HEK293 (cell line): ENCODE results near the gene S100A16.
A peak's percentile ranks its signal among the peaks of the same experiment; 100 is the strongest.

Source experiments
- KLF10 ChIP-seq: fragments of 450-650 bp; IDR thresholded peaks from 2 replicates; pipeline ENCODE4 v1.5.1; 2018; ENCODE audit warnings: missing biosample characterization, mild to moderate bottlenecking, missing genetic modification characterization
- KLF9 ChIP-seq: fragments of 450-650 bp; formaldehyde crosslinking; IDR thresholded peaks from 2 replicates; pipeline ENCODE4 v1.5.1; 2016; ENCODE audit warnings: missing biosample characterization, missing genetic modification characterization, low read depth
- SETDB1 ChIP-seq: IDR thresholded peaks from one replicate; pipeline ENCODE4 v1.6.1; 2017; ENCODE audit warnings: mild to moderate bottlenecking, low read length, moderate library complexity, mixed read lengths; ENCODE audit not compliant: insufficient read length
- SP2 ChIP-seq: fragments of 450-650 bp; formaldehyde crosslinking; IDR thresholded peaks from 2 replicates; pipeline ENCODE4 v1.5.1; 2016; ENCODE audit warnings: missing biosample characterization, missing genetic modification characterization
- ZFP69B ChIP-seq: fragments of 450-650 bp; formaldehyde crosslinking; IDR thresholded peaks from 2 replicates; pipeline ENCODE4 v1.5.1; 2016; ENCODE audit warnings: missing biosample characterization, missing genetic modification characterization
- ZNF132 ChIP-seq: fragments of 450-650 bp; formaldehyde crosslinking; IDR thresholded peaks from 2 replicates; pipeline ENCODE4 v1.5.1; 2017; ENCODE audit warnings: missing biosample characterization, missing genetic modification characterization, borderline replicate concordance
- ZNF16 ChIP-seq: fragments of 450-650 bp; formaldehyde crosslinking; IDR thresholded peaks from 2 replicates; pipeline ENCODE4 v1.5.1; 2016; ENCODE audit warnings: low read depth, missing biosample characterization, missing genetic modification characterization
- ZNF184 ChIP-seq: fragments of 450-650 bp; IDR thresholded peaks from 2 replicates; pipeline ENCODE4 v1.5.1; 2018; ENCODE audit warnings: missing biosample characterization, mild to moderate bottlenecking, missing genetic modification characterization
- ZNF214 ChIP-seq: fragments of 450-650 bp; formaldehyde crosslinking; IDR thresholded peaks from 2 replicates; pipeline ENCODE4 v1.5.1; 2017; ENCODE audit warnings: missing biosample characterization, mild to moderate bottlenecking, missing genetic modification characterization, borderline replicate concordance
- ZNF302 ChIP-seq: fragments of 450-650 bp; formaldehyde crosslinking; IDR thresholded peaks from 2 replicates; pipeline ENCODE4 v1.5.1; 2016; ENCODE audit warnings: missing biosample characterization, missing genetic modification characterization, low read depth
- ZNF416 ChIP-seq: fragments of 450-650 bp; formaldehyde crosslinking; IDR thresholded peaks from 2 replicates; pipeline ENCODE4 v1.5.1; 2016; ENCODE audit warnings: missing biosample characterization, missing genetic modification characterization
- ZNF473 ChIP-seq: fragments of 450-650 bp; formaldehyde crosslinking; IDR thresholded peaks from 2 replicates; pipeline ENCODE4 v1.5.1; 2017; ENCODE audit warnings: missing biosample characterization, missing genetic modification characterization
- ZNF48 ChIP-seq: fragments of 450-650 bp; formaldehyde crosslinking; IDR thresholded peaks from 2 replicates; pipeline ENCODE4 v1.5.1; 2016; ENCODE audit warnings: missing biosample characterization, missing genetic modification characterization
- ZNF521 ChIP-seq: fragments of 450-650 bp; formaldehyde crosslinking; IDR thresholded peaks from 2 replicates; pipeline ENCODE4 v1.5.1; 2017; ENCODE audit warnings: missing biosample characterization, mild to moderate bottlenecking, missing genetic modification characterization
- ZNF530 ChIP-seq: fragments of 450-650 bp; formaldehyde crosslinking; IDR thresholded peaks from 2 replicates; pipeline ENCODE4 v1.5.1; 2016; ENCODE audit warnings: low read depth, missing biosample characterization, missing genetic modification characterization
- ZNF544 ChIP-seq: fragments of 450-650 bp; formaldehyde crosslinking; IDR thresholded peaks from 2 replicates; pipeline ENCODE4 v1.5.0; 2017; ENCODE audit warnings: missing biosample characterization, missing genetic modification characterization
- ZNF549 ChIP-seq: fragments of 450-650 bp; IDR thresholded peaks from 2 replicates; pipeline ENCODE4 v1.5.1; 2018; ENCODE audit warnings: missing biosample characterization, missing genetic modification characterization, mild to moderate bottlenecking, inconsistent platforms, moderate library complexity
- ZNF560 ChIP-seq: fragments of 450-650 bp; formaldehyde crosslinking; IDR thresholded peaks from 2 replicates; pipeline ENCODE4 v1.5.1; 2017; ENCODE audit warnings: missing biosample characterization, missing genetic modification characterization, borderline replicate concordance
- ZNF571 ChIP-seq: fragments of 450-650 bp; formaldehyde crosslinking; IDR thresholded peaks from 2 replicates; pipeline ENCODE4 v1.5.0; 2017; ENCODE audit warnings: missing biosample characterization, missing genetic modification characterization
- ZNF600 ChIP-seq: fragments of 450-650 bp; formaldehyde crosslinking; IDR thresholded peaks from 2 replicates; pipeline ENCODE4 v1.5.1; 2016; ENCODE audit warnings: missing biosample characterization, missing genetic modification characterization
- ZNF660 ChIP-seq: fragments of 450-650 bp; IDR thresholded peaks from 2 replicates; pipeline ENCODE4 v1.5.1; 2018; ENCODE audit warnings: missing biosample characterization, mild to moderate bottlenecking, missing genetic modification characterization
- ZNF768 ChIP-seq: fragments of 450-650 bp; formaldehyde crosslinking; IDR thresholded peaks from 2 replicates; pipeline ENCODE4 v1.5.1; 2018; ENCODE audit warnings: missing biosample characterization, mild to moderate bottlenecking, missing genetic modification characterization
- TF ChIP-seq, protein P1 (sequence below): fragments of 450-650 bp; formaldehyde crosslinking; IDR thresholded peaks from 2 replicates; pipeline ENCODE4 v1.5.1; 2016; ENCODE audit warnings: missing biosample characterization, missing genetic modification characterization
- TF ChIP-seq, protein P2 (sequence below): fragments of 450-650 bp; formaldehyde crosslinking; conservative IDR thresholded peaks from 2 replicates; pipeline ENCODE4 v1.5.1; 2016; ENCODE audit warnings: low read depth, missing biosample characterization, missing genetic modification characterization
- TF ChIP-seq, protein P3 (sequence below): fragments of 450-650 bp; formaldehyde crosslinking; IDR thresholded peaks from 2 replicates; pipeline ENCODE4 v1.5.1; 2017; ENCODE audit warnings: missing biosample characterization, missing genetic modification characterization
- TF ChIP-seq, protein P4 (sequence below): fragments of 450-650 bp; formaldehyde crosslinking; IDR thresholded peaks from 2 replicates; pipeline ENCODE4 v1.5.1; 2016; ENCODE audit warnings: missing biosample characterization, missing genetic modification characterization
- TF ChIP-seq, protein P5 (sequence below): fragments of 450-650 bp; formaldehyde crosslinking; IDR thresholded peaks from 2 replicates; pipeline ENCODE4 v1.5.1; 2017; ENCODE audit warnings: missing biosample characterization, missing genetic modification characterization

The S100A16 gene

DNA sequence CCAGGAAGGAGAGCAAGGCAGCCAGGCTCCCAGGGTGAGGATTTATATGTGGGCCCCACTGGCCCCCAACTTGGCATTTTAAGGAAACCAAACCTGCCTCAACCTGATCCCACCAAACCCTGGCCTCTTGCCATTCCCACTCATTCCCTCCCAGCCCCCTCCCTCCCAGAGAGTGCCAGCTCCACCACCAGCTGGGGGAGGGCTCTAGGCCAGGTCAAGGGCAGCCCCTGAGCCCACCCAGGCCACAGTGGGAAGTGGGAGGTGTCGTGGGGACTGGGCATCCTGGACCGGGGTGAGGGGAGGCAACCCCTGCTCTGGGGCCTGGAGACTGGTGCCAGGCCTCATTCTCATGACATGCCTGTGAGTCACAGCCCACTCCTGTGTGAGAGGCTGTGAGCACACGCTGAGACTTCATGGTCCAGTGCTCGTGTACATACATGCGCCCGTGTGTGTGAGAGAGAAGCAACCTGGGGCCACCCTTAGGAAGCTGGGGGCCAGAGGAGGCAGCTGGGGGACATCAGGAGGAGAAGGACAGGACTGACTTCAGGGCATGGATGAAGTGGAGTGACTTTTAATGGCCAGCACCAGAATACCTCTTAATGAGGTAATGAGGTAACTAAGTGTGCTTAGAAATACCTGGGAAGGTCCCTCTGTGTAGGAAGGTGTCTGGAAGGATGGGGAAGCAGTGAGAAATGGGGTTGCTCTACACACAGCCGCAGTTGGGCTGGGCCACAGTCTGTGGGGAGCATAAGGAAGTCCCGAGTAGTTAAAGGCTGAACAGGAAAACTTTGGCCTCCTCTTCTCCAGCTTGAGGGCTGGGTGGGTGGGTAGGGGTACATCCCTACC lies 47.2 kb downstream of the S100A16 start, which contains the start of gene S100A2 (continued):
- TF ChIP-seq SETDB1 (no peak), ZNF549 (tag by site-specific recombination) (no peak), ZNF214 (tag by site-specific recombination) (no peak), ZNF416 (tag by site-specific recombination) (no peak), KLF10 (tag by site-specific recombination) (no peak), ZNF521 (no peak), ZNF600 (tag by site-specific recombination) (peak; percentile 31; the same call in 1 of the 2 replicates), ZNF571 (tag by site-specific recombination) (no peak), ZFP69B (tag by site-specific recombination) (peak; percentile 99), ZNF48 (tag by site-specific recombination) (no peak), ZNF560 (tag by site-specific recombination) (no peak), ZNF768 (no peak), ZNF473 (tag by site-specific recombination) (no peak), ZNF16 (no peak), ZNF184 (no peak), ZNF132 (tag by site-specific recombination) (no peak), ZNF302 (tag by site-specific recombination) (no peak), ZNF660 (tag by site-specific recombination) (peak; percentile 27), KLF9 (tag by site-specific recombination) (0 out of 2 replicates have a peak, but pooled peaks have one; percentile 17), ZNF544 (tag by site-specific recombination) (no peak), ZNF530 (tag by site-specific recombination) (no peak), SP2 (tag by site-specific recombination) (peak; percentile 37)
- TF ChIP-seq, protein P1, sequence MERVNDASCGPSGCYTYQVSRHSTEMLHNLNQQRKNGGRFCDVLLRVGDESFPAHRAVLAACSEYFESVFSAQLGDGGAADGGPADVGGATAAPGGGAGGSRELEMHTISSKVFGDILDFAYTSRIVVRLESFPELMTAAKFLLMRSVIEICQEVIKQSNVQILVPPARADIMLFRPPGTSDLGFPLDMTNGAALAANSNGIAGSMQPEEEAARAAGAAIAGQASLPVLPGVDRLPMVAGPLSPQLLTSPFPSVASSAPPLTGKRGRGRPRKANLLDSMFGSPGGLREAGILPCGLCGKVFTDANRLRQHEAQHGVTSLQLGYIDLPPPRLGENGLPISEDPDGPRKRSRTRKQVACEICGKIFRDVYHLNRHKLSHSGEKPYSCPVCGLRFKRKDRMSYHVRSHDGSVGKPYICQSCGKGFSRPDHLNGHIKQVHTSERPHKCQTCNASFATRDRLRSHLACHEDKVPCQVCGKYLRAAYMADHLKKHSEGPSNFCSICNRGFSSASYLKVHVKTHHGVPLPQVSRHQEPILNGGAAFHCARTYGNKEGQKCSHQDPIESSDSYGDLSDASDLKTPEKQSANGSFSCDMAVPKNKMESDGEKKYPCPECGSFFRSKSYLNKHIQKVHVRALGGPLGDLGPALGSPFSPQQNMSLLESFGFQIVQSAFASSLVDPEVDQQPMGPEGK (tag by site-specific recombination), result peak; percentile 78
- TF ChIP-seq, protein P2, sequence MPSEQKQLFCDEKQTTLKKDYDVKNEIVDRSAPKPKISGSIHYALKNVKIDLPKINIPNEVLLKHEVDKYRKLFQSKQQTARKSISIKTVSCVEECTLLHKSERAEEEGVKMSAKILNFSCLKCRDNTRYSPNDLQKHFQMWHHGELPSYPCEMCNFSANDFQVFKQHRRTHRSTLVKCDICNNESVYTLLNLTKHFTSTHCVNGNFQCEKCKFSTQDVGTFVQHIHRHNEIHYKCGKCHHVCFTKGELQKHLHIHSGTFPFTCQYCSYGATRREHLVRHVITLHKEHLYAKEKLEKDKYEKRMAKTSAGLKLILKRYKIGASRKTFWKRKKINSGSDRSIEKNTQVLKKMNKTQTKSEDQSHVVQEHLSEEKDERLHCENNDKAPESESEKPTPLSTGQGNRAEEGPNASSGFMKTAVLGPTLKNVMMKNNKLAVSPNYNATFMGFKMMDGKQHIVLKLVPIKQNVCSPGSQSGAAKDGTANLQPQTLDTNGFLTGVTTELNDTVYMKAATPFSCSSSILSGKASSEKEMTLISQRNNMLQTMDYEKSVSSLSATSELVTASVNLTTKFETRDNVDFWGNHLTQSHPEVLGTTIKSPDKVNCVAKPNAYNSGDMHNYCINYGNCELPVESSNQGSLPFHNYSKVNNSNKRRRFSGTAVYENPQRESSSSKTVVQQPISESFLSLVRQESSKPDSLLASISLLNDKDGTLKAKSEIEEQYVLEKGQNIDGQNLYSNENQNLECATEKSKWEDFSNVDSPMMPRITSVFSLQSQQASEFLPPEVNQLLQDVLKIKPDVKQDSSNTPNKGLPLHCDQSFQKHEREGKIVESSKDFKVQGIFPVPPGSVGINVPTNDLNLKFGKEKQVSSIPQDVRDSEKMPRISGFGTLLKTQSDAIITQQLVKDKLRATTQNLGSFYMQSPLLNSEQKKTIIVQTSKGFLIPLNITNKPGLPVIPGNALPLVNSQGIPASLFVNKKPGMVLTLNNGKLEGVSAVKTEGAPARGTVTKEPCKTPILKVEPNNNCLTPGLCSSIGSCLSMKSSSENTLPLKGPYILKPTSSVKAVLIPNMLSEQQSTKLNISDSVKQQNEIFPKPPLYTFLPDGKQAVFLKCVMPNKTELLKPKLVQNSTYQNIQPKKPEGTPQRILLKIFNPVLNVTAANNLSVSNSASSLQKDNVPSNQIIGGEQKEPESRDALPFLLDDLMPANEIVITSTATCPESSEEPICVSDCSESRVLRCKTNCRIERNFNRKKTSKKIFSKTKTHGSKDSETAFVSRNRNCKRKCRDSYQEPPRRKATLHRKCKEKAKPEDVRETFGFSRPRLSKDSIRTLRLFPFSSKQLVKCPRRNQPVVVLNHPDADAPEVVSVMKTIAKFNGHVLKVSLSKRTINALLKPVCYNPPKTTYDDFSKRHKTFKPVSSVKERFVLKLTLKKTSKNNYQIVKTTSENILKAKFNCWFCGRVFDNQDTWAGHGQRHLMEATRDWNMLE (tag by site-specific recombination), result no peak
- TF ChIP-seq, protein P3, sequence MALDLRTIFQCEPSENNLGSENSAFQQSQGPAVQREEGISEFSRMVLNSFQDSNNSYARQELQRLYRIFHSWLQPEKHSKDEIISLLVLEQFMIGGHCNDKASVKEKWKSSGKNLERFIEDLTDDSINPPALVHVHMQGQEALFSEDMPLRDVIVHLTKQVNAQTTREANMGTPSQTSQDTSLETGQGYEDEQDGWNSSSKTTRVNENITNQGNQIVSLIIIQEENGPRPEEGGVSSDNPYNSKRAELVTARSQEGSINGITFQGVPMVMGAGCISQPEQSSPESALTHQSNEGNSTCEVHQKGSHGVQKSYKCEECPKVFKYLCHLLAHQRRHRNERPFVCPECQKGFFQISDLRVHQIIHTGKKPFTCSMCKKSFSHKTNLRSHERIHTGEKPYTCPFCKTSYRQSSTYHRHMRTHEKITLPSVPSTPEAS (tag by site-specific recombination), result peak; percentile 45; the same call in 1 of the 2 replicates
- TF ChIP-seq, protein P4, sequence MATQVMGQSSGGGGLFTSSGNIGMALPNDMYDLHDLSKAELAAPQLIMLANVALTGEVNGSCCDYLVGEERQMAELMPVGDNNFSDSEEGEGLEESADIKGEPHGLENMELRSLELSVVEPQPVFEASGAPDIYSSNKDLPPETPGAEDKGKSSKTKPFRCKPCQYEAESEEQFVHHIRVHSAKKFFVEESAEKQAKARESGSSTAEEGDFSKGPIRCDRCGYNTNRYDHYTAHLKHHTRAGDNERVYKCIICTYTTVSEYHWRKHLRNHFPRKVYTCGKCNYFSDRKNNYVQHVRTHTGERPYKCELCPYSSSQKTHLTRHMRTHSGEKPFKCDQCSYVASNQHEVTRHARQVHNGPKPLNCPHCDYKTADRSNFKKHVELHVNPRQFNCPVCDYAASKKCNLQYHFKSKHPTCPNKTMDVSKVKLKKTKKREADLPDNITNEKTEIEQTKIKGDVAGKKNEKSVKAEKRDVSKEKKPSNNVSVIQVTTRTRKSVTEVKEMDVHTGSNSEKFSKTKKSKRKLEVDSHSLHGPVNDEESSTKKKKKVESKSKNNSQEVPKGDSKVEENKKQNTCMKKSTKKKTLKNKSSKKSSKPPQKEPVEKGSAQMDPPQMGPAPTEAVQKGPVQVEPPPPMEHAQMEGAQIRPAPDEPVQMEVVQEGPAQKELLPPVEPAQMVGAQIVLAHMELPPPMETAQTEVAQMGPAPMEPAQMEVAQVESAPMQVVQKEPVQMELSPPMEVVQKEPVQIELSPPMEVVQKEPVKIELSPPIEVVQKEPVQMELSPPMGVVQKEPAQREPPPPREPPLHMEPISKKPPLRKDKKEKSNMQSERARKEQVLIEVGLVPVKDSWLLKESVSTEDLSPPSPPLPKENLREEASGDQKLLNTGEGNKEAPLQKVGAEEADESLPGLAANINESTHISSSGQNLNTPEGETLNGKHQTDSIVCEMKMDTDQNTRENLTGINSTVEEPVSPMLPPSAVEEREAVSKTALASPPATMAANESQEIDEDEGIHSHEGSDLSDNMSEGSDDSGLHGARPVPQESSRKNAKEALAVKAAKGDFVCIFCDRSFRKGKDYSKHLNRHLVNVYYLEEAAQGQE (tag by site-specific recombination), result no peak
- TF ChIP-seq, protein P5, sequence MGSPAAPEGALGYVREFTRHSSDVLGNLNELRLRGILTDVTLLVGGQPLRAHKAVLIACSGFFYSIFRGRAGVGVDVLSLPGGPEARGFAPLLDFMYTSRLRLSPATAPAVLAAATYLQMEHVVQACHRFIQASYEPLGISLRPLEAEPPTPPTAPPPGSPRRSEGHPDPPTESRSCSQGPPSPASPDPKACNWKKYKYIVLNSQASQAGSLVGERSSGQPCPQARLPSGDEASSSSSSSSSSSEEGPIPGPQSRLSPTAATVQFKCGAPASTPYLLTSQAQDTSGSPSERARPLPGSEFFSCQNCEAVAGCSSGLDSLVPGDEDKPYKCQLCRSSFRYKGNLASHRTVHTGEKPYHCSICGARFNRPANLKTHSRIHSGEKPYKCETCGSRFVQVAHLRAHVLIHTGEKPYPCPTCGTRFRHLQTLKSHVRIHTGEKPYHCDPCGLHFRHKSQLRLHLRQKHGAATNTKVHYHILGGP (tag by site-specific recombination), result no peak
